Left renal cortex interstitium (tissue), 4 donors: ENCODE measurements around the gene ATCAY. TPM values are rescaled to one million over a fixed set of nuclear protein-coding genes. Genes with fewer than 3 reads are reported as not detected.
"Not testable (repeated sequence)": the region's sequence is repeated elsewhere in the genome, so short reads cannot be mapped to it uniquely, and the experiment has no call there.

Source experiments
- DNase-seq, 4 donors: peaks; one replicate each; pipeline ENCODE4 v3.0.0-alpha.2; 2013; ENCODE audit warnings: low read depth in 4 of 4, low spot score in 2 of 4, missing footprints in 1 of 4
- polyA plus RNA-seq, 4 donors: library from polyadenylated mRNA; unstranded; fragments of 120-200 nt; gene quantifications; one replicate each; pipeline ENCODE4 v1.2.1, GENCODE V29; 2013; ENCODE audit not compliant: insufficient read length in 4 of 4

Gene ATCAY
- polyA plus RNA-seq, 4 donors, result 0.16 to 0.95 (median 0.53) TPM

DNA sequence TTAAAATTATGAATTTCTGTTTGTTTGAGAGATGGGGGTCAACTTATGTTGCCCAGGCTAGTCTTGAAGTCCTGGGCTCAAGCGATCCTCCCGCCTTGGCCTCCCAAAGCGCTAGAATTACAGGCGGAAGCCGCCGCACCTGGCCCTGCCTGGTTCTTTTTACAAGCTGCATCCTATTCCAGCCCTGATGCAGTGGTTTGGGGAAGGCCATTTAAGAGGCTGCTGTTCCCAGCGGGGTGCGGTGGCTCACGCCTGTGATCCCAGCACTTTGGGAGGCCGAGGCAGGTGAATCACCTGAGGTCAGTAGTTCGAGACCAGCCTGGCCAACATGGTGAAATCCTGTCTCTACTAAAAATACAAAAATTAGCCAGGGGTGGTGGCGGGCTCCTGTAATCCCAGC, 87.5 kb downstream of the ATCAY start:
- not testable (repeated sequence) for DNase-seq

GRCh38 chr19:3968556-3969434, 88.3 kb downstream of the ATCAY start:
- DNase-seq, result peak in 2 of 4 donors; percentile 72 to 84

GRCh38 chr19:3969435-3970312, 89.2 kb downstream of the ATCAY start:
- DNase-seq, result no peak

GRCh38 chr19:3970313-3970807, 89.9 kb downstream of the ATCAY start:
- DNase-seq, result no peak

- DNase-seq, result peak in 3 of 4 donors; percentile 83 to 95 (median 93)
Measured at GRCh38 chr19:3970808-3971598, 90.5 kb downstream of the ATCAY start, which contains the start of gene DAPK3. Gene DAPK3 (minus strand): TSS chr19:3971099. CDS start chr19:3969735, 1,364 bp downstream.

GRCh38 chr19:3975144-3975543, 94.7 kb downstream of the ATCAY start:
- DNase-seq, result no peak

DNA sequence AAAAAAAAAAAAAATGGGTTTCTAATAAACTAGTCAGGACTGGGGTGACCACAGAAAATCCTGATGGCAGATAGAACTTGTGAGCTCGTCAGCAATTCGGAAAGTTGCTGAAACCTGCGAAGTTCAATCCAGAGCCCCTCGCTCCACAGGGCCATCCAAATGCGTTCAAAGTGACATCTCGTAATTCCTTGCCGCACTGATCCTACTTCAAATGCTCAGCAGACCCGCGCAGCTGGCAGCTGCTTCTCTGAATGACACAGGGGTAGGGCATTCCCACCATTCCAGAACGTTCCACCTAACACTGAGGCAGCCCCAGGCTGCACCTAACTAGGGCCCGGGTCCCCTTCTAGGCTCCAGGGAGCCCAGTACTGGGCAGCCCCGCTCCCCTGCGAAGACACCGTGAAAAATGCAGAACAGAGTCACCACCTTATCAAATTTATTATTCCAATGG, 95.2 kb downstream of the ATCAY start:
- DNase-seq, result no peak

DNA sequence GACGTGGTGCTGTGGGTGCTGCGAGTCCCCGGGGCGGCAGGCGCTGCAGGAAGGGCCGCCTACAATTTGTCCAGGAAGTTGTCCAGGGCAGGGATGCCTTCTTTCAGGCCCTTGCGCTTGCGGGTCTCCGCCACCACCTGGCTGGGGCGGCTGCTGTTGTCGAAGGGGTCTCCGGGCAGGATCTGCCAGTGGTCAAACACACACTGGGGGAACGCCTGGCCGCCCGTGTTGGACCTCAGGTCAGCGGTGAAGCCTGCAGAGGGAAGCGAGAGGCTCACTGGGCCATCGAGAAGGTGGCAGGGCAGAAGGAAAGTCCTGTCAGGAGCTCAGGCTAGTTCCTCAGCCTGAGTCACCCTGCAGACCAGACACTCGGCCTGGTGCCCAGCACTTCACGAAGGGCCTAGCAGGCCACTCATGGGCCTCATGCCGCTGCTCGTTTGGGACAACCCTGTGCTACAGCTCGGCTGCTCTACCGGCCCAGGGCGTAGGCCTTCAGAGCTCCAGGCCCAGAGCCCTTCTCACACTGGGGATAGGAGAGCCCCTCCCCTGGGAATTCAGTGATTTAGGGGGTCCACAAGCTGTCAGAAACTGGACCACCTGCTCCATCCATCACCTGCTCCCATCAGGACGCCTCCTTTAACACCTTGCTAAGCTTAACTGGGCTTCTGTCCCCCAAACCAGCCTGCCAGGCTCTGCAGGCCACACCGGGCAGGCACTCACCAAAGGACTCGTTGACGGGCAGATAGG, 96.2 kb downstream of the ATCAY start:
- DNase-seq, result no peak

Other genes with a start within 250 kb of the ATCAY start
- 10 to 100 TPM; 18.3 to 37.0 (median 28.8) TPM for gene PIP5K1C, start 180.2 kb upstream of the ATCAY start, polyA plus RNA-seq
- 10 to 100 TPM in 3 of 4 donors, 1 to 10 TPM in 1; 8.6 to 16.0 (median 11.3) TPM for gene TJP3, start 172.3 kb upstream of the ATCAY start, polyA plus RNA-seq
- 10 to 100 TPM; 12.8 to 25.4 (median 19.9) TPM for gene APBA3, start 119.0 kb upstream of the ATCAY start, polyA plus RNA-seq
- 10 to 100 TPM; 30.6 to 58.9 (median 37.0) TPM for gene MRPL54, start 118.0 kb upstream of the ATCAY start, polyA plus RNA-seq
- under 1 TPM in 1 of 4 donors, not detected in 3; 0.06 TPM for gene RAX2, start 108.5 kb upstream of the ATCAY start, polyA plus RNA-seq
- gene MATK, start 94.3 kb upstream of the ATCAY start, polyA plus RNA-seq, result 1 to 10 TPM in 3 of 4 donors, under 1 TPM in 1; 0.96 to 2.1 (median 1.8) TPM
- 1 to 10 TPM; 1.2 to 2.8 (median 1.8) TPM for gene ZFR2, start 11.6 kb upstream of the ATCAY start, polyA plus RNA-seq
- gene NMRK2, start 52.4 kb downstream of the ATCAY start, polyA plus RNA-seq, result under 1 TPM in 3 of 4 donors, not detected in 1; 0.16 to 0.25 (median 0.18) TPM
- 10 to 100 TPM; 34.4 to 52.3 (median 47.1) TPM for gene DAPK3, start 90.4 kb downstream of the ATCAY start, polyA plus RNA-seq
- 1,000 to 10,000 TPM; 1,516 to 2,178 (median 1,698) TPM for gene EEF2, start 104.8 kb downstream of the ATCAY start, polyA plus RNA-seq
- gene PIAS4, start 127.1 kb downstream of the ATCAY start, polyA plus RNA-seq, result 10 to 100 TPM; 29.0 to 50.9 (median 36.3) TPM
- gene ZBTB7A, start 186.2 kb downstream of the ATCAY start, polyA plus RNA-seq, result 10 to 100 TPM in 3 of 4 donors, 1 to 10 TPM in 1; 7.6 to 15.6 (median 11.8) TPM
- gene MAP2K2, start 243.4 kb downstream of the ATCAY start, polyA plus RNA-seq, result 100 to 1,000 TPM in 3 of 4 donors, 10 to 100 TPM in 1; 81.9 to 151 (median 130) TPM